Fibroblast of lung (primary cell): Measurements from ENCODE around the gene UBR3.
"Not testable (repeated sequence)": the region's sequence is repeated elsewhere in the genome, so short reads cannot be mapped to it uniquely, and the experiment has no call there.

Source experiments
- EZH2 ChIP-seq: IDR thresholded peaks from 2 replicates; pipeline ENCODE4 v1.5.1; 2012; ENCODE audit warnings: low read length, control low read depth, mild to moderate bottlenecking; ENCODE audit errors: missing control alignments
- TF ChIP-seq, protein P1 (sequence below), 2 donors: IDR thresholded peaks in 1 of 2; conservative IDR thresholded peaks in 1 of 2; 1 replicate in 1 of 2; 2 replicates in 1 of 2; pipeline ENCODE4 v1.5.1; 2011 to 2012; ENCODE audit warnings: low read length in 2 of 2, control low read depth in 1 of 2, inconsistent platforms in 1 of 2, low read depth in 1 of 2, mild to moderate bottlenecking in 1 of 2

GRCh38 chr2:169866230-169866629, 39.0 kb downstream of the UBR3 start:
- TF ChIP-seq, protein P1, sequence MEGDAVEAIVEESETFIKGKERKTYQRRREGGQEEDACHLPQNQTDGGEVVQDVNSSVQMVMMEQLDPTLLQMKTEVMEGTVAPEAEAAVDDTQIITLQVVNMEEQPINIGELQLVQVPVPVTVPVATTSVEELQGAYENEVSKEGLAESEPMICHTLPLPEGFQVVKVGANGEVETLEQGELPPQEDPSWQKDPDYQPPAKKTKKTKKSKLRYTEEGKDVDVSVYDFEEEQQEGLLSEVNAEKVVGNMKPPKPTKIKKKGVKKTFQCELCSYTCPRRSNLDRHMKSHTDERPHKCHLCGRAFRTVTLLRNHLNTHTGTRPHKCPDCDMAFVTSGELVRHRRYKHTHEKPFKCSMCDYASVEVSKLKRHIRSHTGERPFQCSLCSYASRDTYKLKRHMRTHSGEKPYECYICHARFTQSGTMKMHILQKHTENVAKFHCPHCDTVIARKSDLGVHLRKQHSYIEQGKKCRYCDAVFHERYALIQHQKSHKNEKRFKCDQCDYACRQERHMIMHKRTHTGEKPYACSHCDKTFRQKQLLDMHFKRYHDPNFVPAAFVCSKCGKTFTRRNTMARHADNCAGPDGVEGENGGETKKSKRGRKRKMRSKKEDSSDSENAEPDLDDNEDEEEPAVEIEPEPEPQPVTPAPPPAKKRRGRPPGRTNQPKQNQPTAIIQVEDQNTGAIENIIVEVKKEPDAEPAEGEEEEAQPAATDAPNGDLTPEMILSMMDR (conservative IDR thresholded peaks at IDR 0.05 in 1 of 2, IDR thresholded peaks at IDR 0.05 in 1 of 2; ENCODE audit: low read depth in 1 of 2, low read length in 2 of 2), result not testable (repeated sequence)
- TF ChIP-seq EZH2, result not testable (repeated sequence)
